ENCODE measurements around the gene ICA1L. TPM values are rescaled to one million over a fixed set of nuclear protein-coding genes. Genes with fewer than 3 reads are reported as not detected.

ICA1L gene
- polyA plus RNA-seq, 1 of the 3 experiments (the other 2 are of a cell fraction) = 3.7 TPM

- Histone ChIP-seq H3K4me2 (no peak overlapping the region), H3K79me2 (ENCODE audit: insufficient read depth) (no peaks in the 10 kb centered on the region), H3K4me1 (ENCODE audit: control insufficient read depth in 1 of 2, insufficient read depth in 2 of 2, low read depth in 1 of 2, low read length in 1 of 2) (no peaks in the 10 kb centered on the region), H4K20me1 (ENCODE audit: insufficient read depth) (no peaks in the 10 kb centered on the region), H3K9me3 (no peaks in the 10 kb centered on the region), H2AFZ (ENCODE audit: low read depth) (no peak overlapping the region), H3K27me3 (ENCODE audit: insufficient read depth) (no peaks in the 10 kb centered on the region), H3K27ac (ENCODE audit: low read depth in 2 of 2, low read length in 1 of 2) (no peak overlapping the region), H3F3A (replicated peaks; ENCODE audit: insufficient read depth) (no peaks in the 10 kb centered on the region), H3K9ac (no peak overlapping the region), H3K36me3 (replicated peaks in 1 of 2; ENCODE audit: control insufficient read depth in 1 of 2, insufficient read depth in 2 of 2, low read length in 1 of 2) (peaks cover 0 to 18% of the 10 kb centered on the region in 2 experiments), H3K9me2 (no peaks in the 10 kb centered on the region), H3K4me3 (ENCODE audit: low read depth in 2 of 2, low read length in 1 of 2) (no peak overlapping the region)
- ChIA-PET CTCF (interaction anchor here (0.6 to 0.9 kb wide), 2 partner anchors 314 to 1001 kb away, joined by 3 read pairs; no protein-coding TSS in a partner anchor), POLR2A (no interaction called here)
- no peak for DNase-seq
- WGBS (ENCODE audit: low lambda C conversion rate) = 85% methylated on average over 1 of the region's 1 CpG
- TF ChIP-seq TCF12 (IDR thresholded peaks at IDR 0.05) = no peak
- TF ChIP-seq FOSL2 (IDR thresholded peaks at IDR 0.05; ENCODE audit: borderline replicate concordance, low read depth) = no peak
- no peak for TF ChIP-seq CHD2 (IDR thresholded peaks at IDR 0.05; ENCODE audit: low read length, partially characterized antibody)
- TF ChIP-seq EZH2phosphoT487 (IDR thresholded peaks at IDR 0.05; ENCODE audit: borderline replicate concordance, low read depth) = no peak
- no peak for TF ChIP-seq ZBTB33 (IDR thresholded peaks at IDR 0.05; ENCODE audit: borderline replicate concordance, low read depth)
Measured at GRCh38 chr2:202814226-202814625, 57.3 kb downstream of the ICA1L start.

- WGBS (ENCODE audit: low lambda C conversion rate) = 96% methylated on average over 3 of the region's 3 CpGs
- TF ChIP-seq FOXM1 (IDR thresholded peaks at IDR 0.05; ENCODE audit: low read depth) = no peak
- TF ChIP-seq TCF12 (IDR thresholded peaks at IDR 0.05) = no peak
- no peak for TF ChIP-seq FOXJ3 (CRISPR knock-in tag; IDR thresholded peaks at IDR 0.05)
- no peak for TF ChIP-seq NRF1 (IDR thresholded peaks at IDR 0.05; ENCODE audit: low read depth, low read length)
- TF ChIP-seq SIN3A (IDR thresholded peaks at IDR 0.05; ENCODE audit: borderline replicate concordance, low read depth, low read length) = no peak
- no peak for TF ChIP-seq REST (IDR thresholded peaks at IDR 0.05; ENCODE audit: low read depth, low read length)
- no peak for TF ChIP-seq MEF2A (IDR thresholded peaks at IDR 0.05; ENCODE audit: borderline replicate concordance, low read depth)
- no peak for TF ChIP-seq GATA2 (CRISPR knock-in tag; IDR thresholded peaks at IDR 0.05)
- TF ChIP-seq POLR2AphosphoS5 (IDR thresholded peaks at IDR 0.05; ENCODE audit: low read depth, low read length) = no peak
- TF ChIP-seq JUND (IDR thresholded peaks at IDR 0.05) = no peak
- Histone ChIP-seq H2AFZ (ENCODE audit: low read depth) (no peak overlapping the region), H3K27me3 (ENCODE audit: insufficient read depth) (no peaks in the 10 kb centered on the region), H3K9ac (no peak overlapping the region), H3K4me3 (ENCODE audit: low read depth in 2 of 2, low read length in 1 of 2) (no peak overlapping the region), H3K79me2 (ENCODE audit: insufficient read depth) (no peaks in the 10 kb centered on the region), H3K36me3 (replicated peaks in 1 of 2; ENCODE audit: control insufficient read depth in 1 of 2, insufficient read depth in 2 of 2, low read length in 1 of 2) (peaks cover 0 to 18% of the 10 kb centered on the region in 2 experiments), H3K27ac (ENCODE audit: low read depth in 2 of 2, low read length in 1 of 2) (no peak overlapping the region), H3K4me2 (no peak overlapping the region), H4K20me1 (ENCODE audit: insufficient read depth) (no peaks in the 10 kb centered on the region), H3K4me1 (ENCODE audit: control insufficient read depth in 1 of 2, insufficient read depth in 2 of 2, low read depth in 1 of 2, low read length in 1 of 2) (no peaks in the 10 kb centered on the region), H3K9me3 (no peaks in the 10 kb centered on the region), H3K9me2 (no peaks in the 10 kb centered on the region), H3F3A (replicated peaks; ENCODE audit: insufficient read depth) (no peaks in the 10 kb centered on the region)
- ChIA-PET POLR2A (no interaction called here), CTCF (no interaction called here)
- no peak for DNase-seq
Measured at GRCh38 chr2:202813387-202813786, 58.2 kb downstream of the ICA1L start.
